ENCODE data around the gene ATP5F1C.
"Not testable (repeated sequence)": the region's sequence is repeated elsewhere in the genome, so short reads cannot be mapped to it uniquely, and the experiment has no call there.

The ATP5F1C gene

GRCh38 chr10:7787857-7788638 is at the start of gene ATP5F1C, which contains the start of gene KIN:
TSS of gene ATP5F1C (plus strand) at chr10:7788177. CDS start at chr10:7788208, 31 bp downstream.
TSS of gene KIN (minus strand) at chr10:7787993. CDS start at chr10:7787933, 60 bp downstream.
- H3K4me3 Mint-ChIP-seq, result no peak within 1 kb of the TSS
- ATAC-seq, result peak; percentile 97
- peaks cover 53% of the 10 kb centered on the region for H3K4me1 Mint-ChIP-seq
- no peaks in the 10 kb centered on the region for H3K9me3 Mint-ChIP-seq
- peaks cover 23% of the 10 kb centered on the region for H3K36me3 Mint-ChIP-seq
- DNase-seq (ENCODE audit: low spot score in 2 of 2), result peak; percentile 96 to 98
- H3K27ac Mint-ChIP-seq, result no peak within 1 kb of the TSS

DNA sequence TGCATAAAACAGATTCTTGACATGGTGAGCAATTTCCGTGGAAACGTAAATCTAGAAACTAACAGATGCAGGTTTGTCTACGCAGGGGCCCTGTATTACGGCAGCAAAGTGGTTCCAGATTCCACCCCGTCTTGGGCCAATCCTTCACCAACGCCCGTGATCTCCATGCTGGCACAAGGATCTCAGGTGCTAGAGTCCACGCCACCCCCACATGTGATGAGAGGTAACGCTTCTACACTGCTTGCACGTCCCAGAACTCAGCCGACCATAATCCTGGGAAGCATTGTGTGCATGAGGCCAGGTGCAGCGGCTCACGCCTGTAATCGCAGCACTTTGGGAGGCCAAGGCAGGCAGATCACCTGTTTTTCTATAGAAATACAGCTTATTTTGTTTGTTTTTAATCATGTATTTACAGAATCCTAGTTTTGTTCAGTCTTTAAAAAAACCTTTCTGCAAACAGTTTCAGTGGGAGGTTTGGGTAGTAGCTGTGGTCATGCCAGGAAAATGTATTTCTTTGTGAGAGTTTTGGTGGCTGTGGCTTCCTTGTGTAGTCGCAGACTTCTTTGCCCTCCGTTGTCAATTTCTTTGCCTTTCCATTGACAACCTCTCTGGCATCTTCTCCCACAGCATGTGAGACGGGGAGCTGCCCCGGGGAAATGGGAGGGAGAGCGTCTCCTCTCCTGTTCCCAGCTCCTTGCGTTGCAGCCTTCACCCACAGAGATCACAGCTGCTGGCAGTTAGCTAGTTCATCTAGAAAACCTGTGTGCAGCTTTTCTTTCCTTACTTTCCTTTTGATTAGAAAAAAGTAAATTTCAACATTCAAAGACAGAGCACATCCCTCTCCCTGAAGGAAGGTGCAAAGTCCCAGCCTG is 49.2 kb upstream of the ATP5F1C start:
- no peak for DNase-seq (ENCODE audit: low spot score in 2 of 2)
- Mint-ChIP-seq H3K9me3 (no peaks in the 10 kb centered on the region), H3K27ac (no peak overlapping the region), H3K4me3 (no peak overlapping the region), H3K4me1 (no peaks in the 10 kb centered on the region), H3K36me3 (no peaks in the 10 kb centered on the region)
- ATAC-seq, result no peak

DNA sequence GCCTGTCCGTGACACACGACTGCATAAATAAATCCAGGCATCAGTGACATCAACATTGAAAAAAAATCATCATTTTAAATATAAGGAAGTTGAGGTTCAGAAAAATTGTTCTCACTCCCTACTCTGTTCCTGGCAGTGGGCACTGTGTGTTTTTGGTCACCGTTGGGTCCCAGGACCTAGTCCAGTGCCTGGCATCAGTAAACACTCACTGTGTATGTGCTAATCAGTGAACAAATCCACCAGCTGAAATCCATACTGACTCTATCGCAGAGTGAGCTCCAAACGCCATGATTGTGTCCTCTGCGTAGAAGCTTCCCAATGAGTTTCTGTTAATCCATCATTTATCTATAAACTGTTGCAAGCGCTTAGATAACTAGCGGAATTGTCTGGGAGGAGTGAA is 43.7 kb upstream of the ATP5F1C start:
- no peaks in the 10 kb centered on the region for H3K36me3 Mint-ChIP-seq
- H3K27ac Mint-ChIP-seq, result no peak overlapping the region
- no peak overlapping the region for H3K4me3 Mint-ChIP-seq
- ATAC-seq (no peak), DNase-seq (ENCODE audit: low spot score in 2 of 2) (no peak)
- no peaks in the 10 kb centered on the region for H3K9me3 Mint-ChIP-seq
- H3K4me1 Mint-ChIP-seq, result no peaks in the 10 kb centered on the region

GRCh38 chr10:7748637-7749036 is 39.3 kb upstream of the ATP5F1C start:
- H3K4me3 Mint-ChIP-seq; H3K4me1 Mint-ChIP-seq; ATAC-seq; H3K9me3 Mint-ChIP-seq; H3K27ac Mint-ChIP-seq; DNase-seq (ENCODE audit: low spot score in 2 of 2): not testable (repeated sequence)
- H3K36me3 Mint-ChIP-seq, result peaks cover 41% of the 10 kb centered on the region

DNA sequence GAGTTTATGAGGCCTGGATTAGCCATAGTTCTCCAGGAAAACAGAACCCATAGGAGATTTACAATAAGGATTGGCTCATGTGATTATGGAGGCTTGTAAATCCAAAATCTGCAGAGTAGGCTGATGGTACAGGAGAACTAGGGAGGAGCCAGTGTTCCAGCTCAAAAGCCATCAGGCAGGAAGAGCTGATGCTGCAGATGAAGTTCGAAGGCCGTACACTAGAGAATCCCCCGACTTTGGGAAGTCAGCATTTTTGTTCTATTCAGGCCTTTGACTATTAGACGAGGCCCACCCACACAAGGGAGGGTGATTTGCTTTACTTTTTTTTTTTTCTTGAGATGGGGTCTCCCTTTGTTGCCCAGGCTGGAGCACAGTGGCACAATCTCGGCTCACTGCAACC is 37.8 kb upstream of the ATP5F1C start:
- DNase-seq (ENCODE audit: low spot score in 2 of 2) (no peak), ATAC-seq (no peak)
- no peaks in the 10 kb centered on the region for H3K4me1 Mint-ChIP-seq
- H3K4me3 Mint-ChIP-seq, result no peak overlapping the region
- no peak overlapping the region for H3K27ac Mint-ChIP-seq
- H3K9me3 Mint-ChIP-seq, result no peaks in the 10 kb centered on the region
- H3K36me3 Mint-ChIP-seq, result peaks cover 57% of the 10 kb centered on the region

- H3K9me3 Mint-ChIP-seq, result no peaks in the 10 kb centered on the region
- H3K4me3 Mint-ChIP-seq, result no peak overlapping the region
- ATAC-seq (no peak), DNase-seq (ENCODE audit: low spot score in 2 of 2) (no peak)
- H3K27ac Mint-ChIP-seq, result no peak overlapping the region
- no peaks in the 10 kb centered on the region for H3K4me1 Mint-ChIP-seq
- peaks cover 77% of the 10 kb centered on the region for H3K36me3 Mint-ChIP-seq
Observed at GRCh38 chr10:7752251-7752650, 35.7 kb upstream of the ATP5F1C start.

DNA sequence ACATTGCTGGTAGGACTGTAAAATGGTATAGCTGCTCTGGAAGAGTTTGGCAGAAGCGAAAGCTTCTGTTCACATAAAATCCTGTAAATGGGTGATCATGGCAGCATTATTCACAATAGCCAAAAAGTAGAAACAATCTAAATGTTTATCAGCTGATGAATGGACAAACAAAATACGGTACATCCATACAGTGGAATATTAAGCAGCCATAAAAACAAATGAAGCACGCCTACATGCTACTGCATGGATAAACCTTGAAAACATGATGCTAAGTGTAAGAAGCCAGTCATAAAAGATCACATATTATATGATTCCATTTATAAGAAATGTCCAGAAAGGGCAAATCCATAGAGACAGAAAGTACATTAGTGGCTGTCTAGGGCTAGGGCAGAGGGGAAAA is 32.9 kb upstream of the ATP5F1C start:
- Mint-ChIP-seq H3K9me3 (no peaks in the 10 kb centered on the region), H3K27ac (no peak overlapping the region), H3K36me3 (peaks cover 99% of the 10 kb centered on the region), H3K4me3 (no peak overlapping the region), H3K4me1 (no peaks in the 10 kb centered on the region)
- DNase-seq (ENCODE audit: low spot score in 2 of 2) (no peak), ATAC-seq (no peak)

GRCh38 chr10:7756360-7756992 is 31.5 kb upstream of the ATP5F1C start:
- Mint-ChIP-seq H3K36me3 (peaks cover 99% of the 10 kb centered on the region), H3K27ac (no peak overlapping the region), H3K9me3 (no peaks in the 10 kb centered on the region), H3K4me1 (no peaks in the 10 kb centered on the region), H3K4me3 (no peak overlapping the region)
- no peak for ATAC-seq
- DNase-seq (ENCODE audit: low spot score in 2 of 2), result no peak

DNA sequence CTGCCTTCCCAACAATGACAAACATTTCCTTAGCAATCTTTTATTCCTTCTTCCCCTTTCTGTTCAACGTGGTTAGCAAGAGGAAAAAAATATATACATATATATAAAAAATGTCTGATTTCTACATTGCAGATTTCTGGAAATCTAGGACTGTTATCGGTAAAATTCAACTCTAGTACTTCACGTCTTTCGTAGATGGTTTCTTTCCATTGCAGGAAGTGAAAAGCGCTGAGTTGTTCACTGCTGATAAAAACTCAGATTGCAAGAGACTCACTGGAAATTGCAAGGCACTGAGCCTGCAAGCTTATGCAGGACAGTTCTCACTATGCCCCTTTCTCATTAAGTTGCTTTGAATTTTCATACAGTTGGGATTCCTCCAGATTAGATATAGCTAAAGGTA is 24.0 kb upstream of the ATP5F1C start:
- H3K4me3 Mint-ChIP-seq, result no peak overlapping the region
- H3K9me3 Mint-ChIP-seq, result no peaks in the 10 kb centered on the region
- ATAC-seq (no peak), DNase-seq (ENCODE audit: low spot score in 2 of 2) (no peak)
- H3K36me3 Mint-ChIP-seq, result peaks cover 100% of the 10 kb centered on the region
- no peaks in the 10 kb centered on the region for H3K4me1 Mint-ChIP-seq
- H3K27ac Mint-ChIP-seq, result no peak overlapping the region

DNA sequence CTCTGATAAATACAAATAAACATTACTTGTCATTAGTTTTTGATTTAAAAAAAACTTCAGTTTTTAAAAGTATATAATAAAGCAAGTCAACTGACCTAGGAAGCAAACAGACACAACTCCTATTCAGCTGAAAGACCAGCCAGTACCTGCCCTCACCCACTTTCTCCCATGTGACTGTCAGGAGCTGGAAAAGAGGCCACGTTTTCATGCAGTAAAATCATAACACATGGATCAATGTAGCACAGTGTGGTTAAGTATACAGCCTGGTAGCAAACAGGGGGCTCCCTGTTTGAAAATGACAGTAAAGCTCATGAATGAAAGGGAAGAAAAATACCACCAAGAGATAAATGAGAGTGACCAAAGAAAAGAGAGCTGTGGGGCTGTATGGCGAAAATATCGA is 21.7 kb upstream of the ATP5F1C start:
- H3K9me3 Mint-ChIP-seq, result no peaks in the 10 kb centered on the region
- ATAC-seq (no peak), DNase-seq (ENCODE audit: low spot score in 2 of 2) (no peak)
- H3K36me3 Mint-ChIP-seq, result peaks cover 95% of the 10 kb centered on the region
- H3K4me1 Mint-ChIP-seq, result no peaks in the 10 kb centered on the region
- H3K4me3 Mint-ChIP-seq, result no peak overlapping the region
- H3K27ac Mint-ChIP-seq, result no peak overlapping the region

GRCh38 chr10:7767209-7767608 is 20.8 kb upstream of the ATP5F1C start:
- peaks cover 95% of the 10 kb centered on the region for H3K36me3 Mint-ChIP-seq
- H3K4me3 Mint-ChIP-seq, result no peak overlapping the region
- no peaks in the 10 kb centered on the region for H3K4me1 Mint-ChIP-seq
- H3K9me3 Mint-ChIP-seq, result no peaks in the 10 kb centered on the region
- ATAC-seq, result no peak
- H3K27ac Mint-ChIP-seq, result no peak overlapping the region
- no peak for DNase-seq (ENCODE audit: low spot score in 2 of 2)

DNA sequence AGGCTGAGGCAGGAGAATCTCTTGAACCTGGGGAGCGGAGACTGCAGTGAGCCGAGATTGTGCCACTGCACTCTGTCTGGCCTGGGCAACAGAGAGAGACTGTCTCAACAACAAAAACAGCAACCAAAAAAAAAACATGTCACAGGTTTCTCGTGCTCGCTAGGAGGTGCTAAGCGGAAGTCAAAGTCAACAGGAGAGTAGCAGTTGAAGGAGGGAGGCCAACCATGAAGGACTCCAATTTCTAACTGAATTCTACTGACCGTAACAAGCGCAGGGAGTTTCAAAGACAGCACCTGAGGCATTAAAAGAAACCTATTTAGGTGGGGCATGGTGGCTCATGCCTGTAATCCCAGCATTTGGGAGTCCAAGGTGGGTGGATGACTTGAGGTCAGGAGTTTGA is 19.6 kb upstream of the ATP5F1C start:
- no peak overlapping the region for H3K4me3 Mint-ChIP-seq
- H3K36me3 Mint-ChIP-seq, result peaks cover 87% of the 10 kb centered on the region
- H3K27ac Mint-ChIP-seq, result peak overlapping the region; percentile 48
- H3K4me1 Mint-ChIP-seq, result no peaks in the 10 kb centered on the region
- no peaks in the 10 kb centered on the region for H3K9me3 Mint-ChIP-seq
- DNase-seq (ENCODE audit: low spot score in 2 of 2) (no peak), ATAC-seq (no peak)

GRCh38 chr10:7773845-7774801 is 13.9 kb upstream of the ATP5F1C start:
- Mint-ChIP-seq H3K36me3 (peaks cover 87% of the 10 kb centered on the region), H3K4me1 (no peaks in the 10 kb centered on the region), H3K27ac (no peak overlapping the region), H3K9me3 (no peaks in the 10 kb centered on the region), H3K4me3 (no peak overlapping the region)
- DNase-seq (ENCODE audit: low spot score in 2 of 2) (no peak), ATAC-seq (no peak)

GRCh38 chr10:7776777-7777176 is 11.2 kb upstream of the ATP5F1C start:
- Mint-ChIP-seq H3K9me3 (no peaks in the 10 kb centered on the region), H3K4me1 (peaks cover 5% of the 10 kb centered on the region), H3K27ac (no peak overlapping the region), H3K4me3 (no peak overlapping the region), H3K36me3 (peaks cover 90% of the 10 kb centered on the region)
- DNase-seq (ENCODE audit: low spot score in 2 of 2) (no peak), ATAC-seq (no peak)

Measured in stimulated activated effector memory CD8-positive, alpha-beta T cell treated with anti-CD3 and anti-CD28 coated beads, Interleukin-12 subunit alpha, Interleukin-12 subunit beta, amount 100 ng/mL, for 72 hours (primary cell).